ENCODE results near the gene AKNA. TPM values are rescaled to one million over a fixed set of nuclear protein-coding genes. Genes with fewer than 3 reads are reported as not detected.

Gene AKNA
- total RNA-seq, 1 donor from 2014 or later, result 16.0 TPM

DNA sequence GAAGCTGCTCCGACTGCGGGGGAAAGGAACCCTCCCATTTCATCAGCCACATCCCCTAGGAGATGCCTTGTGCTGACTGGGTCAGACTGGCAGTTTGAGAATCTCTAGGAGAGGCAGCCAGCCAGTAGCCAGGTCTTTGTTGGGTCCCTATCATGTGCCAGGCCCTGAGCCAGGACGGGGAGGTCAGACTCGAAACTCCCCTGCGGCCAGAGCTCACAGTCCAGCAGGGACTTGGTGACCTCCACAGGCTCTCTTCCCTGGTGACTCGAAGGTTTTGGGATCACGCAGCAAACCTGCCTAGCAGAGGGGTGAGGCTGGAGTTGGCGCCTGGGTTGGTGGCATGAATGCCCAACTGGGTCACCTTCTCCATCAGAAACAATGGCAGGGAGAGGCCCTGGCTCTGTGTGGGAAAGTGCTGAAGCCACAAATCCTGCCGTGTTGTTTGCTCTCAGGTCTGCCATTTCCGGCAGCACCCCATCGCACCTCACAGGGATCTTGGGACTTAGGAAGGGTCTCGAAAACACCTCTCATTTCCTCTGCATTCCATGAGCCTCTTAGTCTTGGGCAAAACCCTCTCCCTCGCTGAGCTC, 79.3 kb downstream of the AKNA start:
- Histone ChIP-seq H3K27ac (ENCODE audit: low read depth, low read length) (no peak overlapping the region), H3K27me3 (ENCODE audit: insufficient read depth, low read length) (no peaks in the 10 kb centered on the region), H3K9ac (ENCODE audit: low read length) (no peak overlapping the region), H3K79me2 (ENCODE audit: insufficient read depth, low read length) (no peaks in the 10 kb centered on the region), H3K9me3 (ENCODE audit: insufficient read depth, low read depth, low read length) (no peaks in the 10 kb centered on the region), H2AFZ (ENCODE audit: low read depth, low read length) (no peak overlapping the region), H3K4me2 (ENCODE audit: low read length) (no peak overlapping the region), H3K4me1 (ENCODE audit: insufficient read depth, low read length) (no peaks in the 10 kb centered on the region), H4K20me1 (ENCODE audit: insufficient read depth, low read length) (no peaks in the 10 kb centered on the region), H3K4me3 (ENCODE audit: insufficient read depth, low read depth, low read length) (no peak overlapping the region), H3K36me3 (ENCODE audit: insufficient read depth, low read length) (no peaks in the 10 kb centered on the region)
- Mint-ChIP-seq H3K36me3 (ENCODE audit: low read depth, unreplicated experiment) (peaks cover 27% of the 10 kb centered on the region), H3K27me3 (ENCODE audit: low read depth, unreplicated experiment) (peaks cover 2% of the 10 kb centered on the region), H3K9me3 (ENCODE audit: unreplicated experiment) (no peaks in the 10 kb centered on the region), H3K4me1 (ENCODE audit: low read depth, unreplicated experiment) (peaks cover 2% of the 10 kb centered on the region), H3K27ac (ENCODE audit: unreplicated experiment) (no peak overlapping the region), H3K4me3 (ENCODE audit: unreplicated experiment) (no peak overlapping the region)
- TF ChIP-seq, protein P1, sequence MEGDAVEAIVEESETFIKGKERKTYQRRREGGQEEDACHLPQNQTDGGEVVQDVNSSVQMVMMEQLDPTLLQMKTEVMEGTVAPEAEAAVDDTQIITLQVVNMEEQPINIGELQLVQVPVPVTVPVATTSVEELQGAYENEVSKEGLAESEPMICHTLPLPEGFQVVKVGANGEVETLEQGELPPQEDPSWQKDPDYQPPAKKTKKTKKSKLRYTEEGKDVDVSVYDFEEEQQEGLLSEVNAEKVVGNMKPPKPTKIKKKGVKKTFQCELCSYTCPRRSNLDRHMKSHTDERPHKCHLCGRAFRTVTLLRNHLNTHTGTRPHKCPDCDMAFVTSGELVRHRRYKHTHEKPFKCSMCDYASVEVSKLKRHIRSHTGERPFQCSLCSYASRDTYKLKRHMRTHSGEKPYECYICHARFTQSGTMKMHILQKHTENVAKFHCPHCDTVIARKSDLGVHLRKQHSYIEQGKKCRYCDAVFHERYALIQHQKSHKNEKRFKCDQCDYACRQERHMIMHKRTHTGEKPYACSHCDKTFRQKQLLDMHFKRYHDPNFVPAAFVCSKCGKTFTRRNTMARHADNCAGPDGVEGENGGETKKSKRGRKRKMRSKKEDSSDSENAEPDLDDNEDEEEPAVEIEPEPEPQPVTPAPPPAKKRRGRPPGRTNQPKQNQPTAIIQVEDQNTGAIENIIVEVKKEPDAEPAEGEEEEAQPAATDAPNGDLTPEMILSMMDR (IDR thresholded peaks at IDR 0.05; ENCODE audit: insufficient read depth, low read depth, low read length), result no peak
- TF ChIP-seq EZH2 (IDR thresholded peaks at IDR 0.05; ENCODE audit: insufficient read depth, low read length), result no peak
- no peak for FAIRE-seq
- DNase-seq (ENCODE audit: low read depth), result no peak

DNA sequence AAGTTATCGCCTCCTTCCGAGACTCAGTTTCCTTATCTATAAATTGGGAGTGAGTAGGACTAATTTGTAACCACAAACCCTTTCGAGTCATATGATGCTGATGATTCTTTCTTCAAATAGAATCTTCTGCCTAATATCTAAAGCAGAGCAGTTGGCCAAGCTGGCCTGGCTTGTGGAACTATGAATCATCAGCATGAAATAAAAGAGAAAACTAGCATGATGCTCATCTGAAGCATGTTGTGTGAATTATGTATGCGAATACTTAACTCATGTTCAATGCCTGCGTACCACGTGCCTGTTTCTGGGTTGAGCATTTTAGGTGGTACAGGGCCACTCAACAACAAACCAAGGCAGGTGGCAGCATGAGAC, 79.9 kb downstream of the AKNA start:
- Histone ChIP-seq H2AFZ (ENCODE audit: low read depth, low read length) (no peak overlapping the region), H3K4me2 (ENCODE audit: low read length) (no peak overlapping the region), H4K20me1 (ENCODE audit: insufficient read depth, low read length) (no peaks in the 10 kb centered on the region), H3K27me3 (ENCODE audit: insufficient read depth, low read length) (no peaks in the 10 kb centered on the region), H3K9ac (ENCODE audit: low read length) (no peak overlapping the region), H3K36me3 (ENCODE audit: insufficient read depth, low read length) (no peaks in the 10 kb centered on the region), H3K27ac (ENCODE audit: low read depth, low read length) (no peak overlapping the region), H3K4me1 (ENCODE audit: insufficient read depth, low read length) (no peaks in the 10 kb centered on the region), H3K79me2 (ENCODE audit: insufficient read depth, low read length) (no peaks in the 10 kb centered on the region), H3K4me3 (ENCODE audit: insufficient read depth, low read depth, low read length) (no peak overlapping the region), H3K9me3 (ENCODE audit: insufficient read depth, low read depth, low read length) (no peaks in the 10 kb centered on the region)
- H3K4me3 Mint-ChIP-seq (ENCODE audit: unreplicated experiment), result no peak overlapping the region
- no peak overlapping the region for H3K27ac Mint-ChIP-seq (ENCODE audit: unreplicated experiment)
- H3K36me3 Mint-ChIP-seq (ENCODE audit: low read depth, unreplicated experiment), result peaks cover 28% of the 10 kb centered on the region
- no peaks in the 10 kb centered on the region for H3K9me3 Mint-ChIP-seq (ENCODE audit: unreplicated experiment)
- peaks cover 2% of the 10 kb centered on the region for H3K27me3 Mint-ChIP-seq (ENCODE audit: low read depth, unreplicated experiment)
- FAIRE-seq (no peak), DNase-seq (ENCODE audit: low read depth) (peak; percentile 52)
- no peak for TF ChIP-seq EZH2 (IDR thresholded peaks at IDR 0.05; ENCODE audit: insufficient read depth, low read length)
- TF ChIP-seq, protein P1 (IDR thresholded peaks at IDR 0.05; ENCODE audit: insufficient read depth, low read depth, low read length), result no peak
- peaks cover 2% of the 10 kb centered on the region for H3K4me1 Mint-ChIP-seq (ENCODE audit: low read depth, unreplicated experiment)

DNA sequence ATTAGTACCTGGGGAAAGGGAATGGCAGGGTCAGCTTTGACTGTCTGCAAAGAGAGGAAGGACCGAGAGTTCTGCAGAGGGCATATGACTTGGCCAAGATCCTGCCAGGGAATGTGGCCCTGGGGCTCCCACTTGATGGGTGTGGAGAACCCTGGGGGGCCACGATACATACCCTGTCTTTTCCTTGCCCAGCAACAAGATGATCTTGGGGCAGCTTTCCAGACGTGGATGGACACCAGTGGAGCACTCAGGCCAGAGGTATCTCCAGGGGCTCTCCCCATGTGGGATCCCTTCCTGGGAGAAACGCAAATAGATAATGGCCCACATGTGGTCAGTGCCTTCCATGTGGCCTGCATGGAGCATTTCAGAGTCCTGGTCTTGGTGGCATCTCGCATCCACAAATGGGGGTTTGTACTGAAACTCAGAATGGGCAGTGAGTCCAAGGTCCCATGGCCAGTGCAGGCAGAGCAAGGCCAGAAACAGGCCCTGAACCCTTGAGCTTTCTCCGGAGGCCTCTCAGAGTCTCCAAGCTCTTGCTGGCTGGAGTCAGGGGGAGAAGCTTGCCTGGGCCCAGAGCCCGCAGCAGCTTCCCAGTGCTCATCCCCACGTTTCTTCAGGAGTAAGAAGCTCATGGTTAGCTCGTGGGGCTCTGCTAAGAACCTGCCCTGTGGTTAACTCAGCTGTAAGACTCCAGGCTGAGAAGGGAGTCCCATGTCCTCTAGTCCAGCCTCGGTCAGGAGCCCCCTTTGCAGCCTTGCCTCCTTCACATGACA, 83.2 kb downstream of the AKNA start:
- Mint-ChIP-seq H3K27ac (ENCODE audit: unreplicated experiment) (no peak overlapping the region), H3K4me3 (ENCODE audit: unreplicated experiment) (no peak overlapping the region), H3K4me1 (ENCODE audit: low read depth, unreplicated experiment) (peaks cover 2% of the 10 kb centered on the region), H3K27me3 (ENCODE audit: low read depth, unreplicated experiment) (peaks cover 2% of the 10 kb centered on the region), H3K9me3 (ENCODE audit: unreplicated experiment) (no peaks in the 10 kb centered on the region), H3K36me3 (ENCODE audit: low read depth, unreplicated experiment) (peaks cover 28% of the 10 kb centered on the region)
- H3K9ac ChIP-seq (ENCODE audit: low read length), result no peak overlapping the region
- H3K27ac ChIP-seq (ENCODE audit: low read depth, low read length), result no peak overlapping the region
- H3K4me1 ChIP-seq (ENCODE audit: insufficient read depth, low read length), result no peaks in the 10 kb centered on the region
- H3K36me3 ChIP-seq (ENCODE audit: insufficient read depth, low read length), result peaks cover 2% of the 10 kb centered on the region
- no peaks in the 10 kb centered on the region for H4K20me1 ChIP-seq (ENCODE audit: insufficient read depth, low read length)
- H3K79me2 ChIP-seq (ENCODE audit: insufficient read depth, low read length), result no peaks in the 10 kb centered on the region
- H2AFZ ChIP-seq (ENCODE audit: low read depth, low read length), result no peak overlapping the region
- TF ChIP-seq EZH2 (IDR thresholded peaks at IDR 0.05; ENCODE audit: insufficient read depth, low read length), result no peak
- TF ChIP-seq, protein P1 (IDR thresholded peaks at IDR 0.05; ENCODE audit: insufficient read depth, low read depth, low read length), result no peak
- DNase-seq (ENCODE audit: low read depth) (no peak), FAIRE-seq (no peak)
- no peaks in the 10 kb centered on the region for H3K9me3 ChIP-seq (ENCODE audit: insufficient read depth, low read depth, low read length)
- no peaks in the 10 kb centered on the region for H3K27me3 ChIP-seq (ENCODE audit: insufficient read depth, low read length)
- no peak overlapping the region for H3K4me3 ChIP-seq (ENCODE audit: insufficient read depth, low read depth, low read length)
- H3K4me2 ChIP-seq (ENCODE audit: low read length), result no peak overlapping the region
